OCI-LY1 (cell line): Measurements from ENCODE around the gene LONRF2.

Experiments used
- EZH2 ChIP-seq: fragments of 200-600 bp; sonication (generic), shearing (Covaris generic); IDR thresholded peaks from 2 replicates; pipeline ENCODE4 v1.8.0; 2017; ENCODE audit warnings: borderline replicate concordance, mixed run types, mild to moderate bottlenecking, antibody characterized with exemption, low read length, moderate library complexity, mixed read lengths
- TF ChIP-seq, protein P1 (sequence below): fragments of 200-600 bp; sonication (generic), shearing (Covaris generic); IDR thresholded peaks from 2 replicates; pipeline ENCODE4 v1.5.1; 2017; ENCODE audit warnings: mild to moderate bottlenecking, antibody characterized with exemption, low read length, moderate library complexity, mixed read lengths

GRCh38 chr2:100317634-100318033 is 4.7 kb downstream of the LONRF2 start:
- TF ChIP-seq, protein P1, sequence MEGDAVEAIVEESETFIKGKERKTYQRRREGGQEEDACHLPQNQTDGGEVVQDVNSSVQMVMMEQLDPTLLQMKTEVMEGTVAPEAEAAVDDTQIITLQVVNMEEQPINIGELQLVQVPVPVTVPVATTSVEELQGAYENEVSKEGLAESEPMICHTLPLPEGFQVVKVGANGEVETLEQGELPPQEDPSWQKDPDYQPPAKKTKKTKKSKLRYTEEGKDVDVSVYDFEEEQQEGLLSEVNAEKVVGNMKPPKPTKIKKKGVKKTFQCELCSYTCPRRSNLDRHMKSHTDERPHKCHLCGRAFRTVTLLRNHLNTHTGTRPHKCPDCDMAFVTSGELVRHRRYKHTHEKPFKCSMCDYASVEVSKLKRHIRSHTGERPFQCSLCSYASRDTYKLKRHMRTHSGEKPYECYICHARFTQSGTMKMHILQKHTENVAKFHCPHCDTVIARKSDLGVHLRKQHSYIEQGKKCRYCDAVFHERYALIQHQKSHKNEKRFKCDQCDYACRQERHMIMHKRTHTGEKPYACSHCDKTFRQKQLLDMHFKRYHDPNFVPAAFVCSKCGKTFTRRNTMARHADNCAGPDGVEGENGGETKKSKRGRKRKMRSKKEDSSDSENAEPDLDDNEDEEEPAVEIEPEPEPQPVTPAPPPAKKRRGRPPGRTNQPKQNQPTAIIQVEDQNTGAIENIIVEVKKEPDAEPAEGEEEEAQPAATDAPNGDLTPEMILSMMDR, result no peak
- TF ChIP-seq EZH2, result no peak
